Measurements from ENCODE around the gene LIPE. TPM values are rescaled to one million over a fixed set of nuclear protein-coding genes. Genes with fewer than 3 reads are reported as not detected.

Gene LIPE, protein sequence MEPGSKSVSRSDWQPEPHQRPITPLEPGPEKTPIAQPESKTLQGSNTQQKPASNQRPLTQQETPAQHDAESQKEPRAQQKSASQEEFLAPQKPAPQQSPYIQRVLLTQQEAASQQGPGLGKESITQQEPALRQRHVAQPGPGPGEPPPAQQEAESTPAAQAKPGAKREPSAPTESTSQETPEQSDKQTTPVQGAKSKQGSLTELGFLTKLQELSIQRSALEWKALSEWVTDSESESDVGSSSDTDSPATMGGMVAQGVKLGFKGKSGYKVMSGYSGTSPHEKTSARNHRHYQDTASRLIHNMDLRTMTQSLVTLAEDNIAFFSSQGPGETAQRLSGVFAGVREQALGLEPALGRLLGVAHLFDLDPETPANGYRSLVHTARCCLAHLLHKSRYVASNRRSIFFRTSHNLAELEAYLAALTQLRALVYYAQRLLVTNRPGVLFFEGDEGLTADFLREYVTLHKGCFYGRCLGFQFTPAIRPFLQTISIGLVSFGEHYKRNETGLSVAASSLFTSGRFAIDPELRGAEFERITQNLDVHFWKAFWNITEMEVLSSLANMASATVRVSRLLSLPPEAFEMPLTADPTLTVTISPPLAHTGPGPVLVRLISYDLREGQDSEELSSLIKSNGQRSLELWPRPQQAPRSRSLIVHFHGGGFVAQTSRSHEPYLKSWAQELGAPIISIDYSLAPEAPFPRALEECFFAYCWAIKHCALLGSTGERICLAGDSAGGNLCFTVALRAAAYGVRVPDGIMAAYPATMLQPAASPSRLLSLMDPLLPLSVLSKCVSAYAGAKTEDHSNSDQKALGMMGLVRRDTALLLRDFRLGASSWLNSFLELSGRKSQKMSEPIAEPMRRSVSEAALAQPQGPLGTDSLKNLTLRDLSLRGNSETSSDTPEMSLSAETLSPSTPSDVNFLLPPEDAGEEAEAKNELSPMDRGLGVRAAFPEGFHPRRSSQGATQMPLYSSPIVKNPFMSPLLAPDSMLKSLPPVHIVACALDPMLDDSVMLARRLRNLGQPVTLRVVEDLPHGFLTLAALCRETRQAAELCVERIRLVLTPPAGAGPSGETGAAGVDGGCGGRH
- total RNA-seq, result 10 to 100 TPM; 25.1 to 31.5 TPM

DNA sequence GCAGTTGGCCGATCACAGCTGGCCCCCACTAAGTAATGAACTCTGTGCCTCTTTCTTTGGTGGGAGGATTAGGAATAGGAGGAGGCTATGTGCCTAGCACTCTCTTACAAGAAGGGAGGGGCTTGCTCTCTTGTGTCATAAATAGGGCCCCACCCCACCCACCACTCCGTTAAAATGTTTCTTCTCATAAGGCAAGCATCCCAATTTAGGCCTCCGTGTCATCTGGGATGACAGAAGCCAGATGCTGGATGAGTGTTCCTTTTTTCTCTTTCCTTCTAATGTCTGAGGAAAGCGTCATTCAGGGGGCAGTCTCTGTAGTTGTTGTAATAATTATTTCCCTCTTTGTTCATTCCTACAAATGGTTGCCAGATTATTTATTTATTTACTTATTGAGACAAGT is at the start of gene LIPE:
Gene LIPE, minus strand, starts transcription at position 76 of the 400 bp plus-strand sequence. CDS start 239 bp downstream, outside the sequence.
- H3K36me3 Mint-ChIP-seq, result no peaks in the 10 kb centered on the region
- no peak within 1 kb of the TSS for H3K27ac Mint-ChIP-seq
- DNase-seq (ENCODE audit: low spot score) (no peak), ATAC-seq (no peak)
- no peak within 1 kb of the TSS for H3K4me3 Mint-ChIP-seq
- no peaks in the 10 kb centered on the region for H3K9me3 Mint-ChIP-seq
- H3K4me1 Mint-ChIP-seq (ENCODE audit: low read depth in 2 of 2), result peaks cover 14 to 20% of the 10 kb centered on the region in 2 donors
- no peaks in the 10 kb centered on the region for H3K27me3 Mint-ChIP-seq

DNA sequence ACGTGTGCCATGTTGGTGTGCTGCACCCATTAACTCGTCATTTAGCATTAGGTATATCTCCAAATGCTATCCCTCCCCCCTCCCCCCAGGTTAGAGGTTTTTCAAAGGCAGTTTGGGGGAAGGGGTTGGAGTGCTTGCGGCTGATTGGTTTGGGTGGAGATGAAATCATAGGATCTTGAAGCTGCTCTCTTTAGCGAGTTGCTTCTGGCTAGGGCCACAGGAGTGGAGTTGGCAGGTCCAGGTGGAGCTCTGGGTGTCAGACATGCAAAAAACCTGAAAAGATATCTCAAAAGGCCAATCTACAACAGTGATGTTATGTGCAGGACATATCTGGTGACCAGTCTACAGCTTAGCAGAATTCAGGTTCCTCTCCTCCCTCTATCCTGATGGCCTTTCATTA is 48.2 kb upstream of the LIPE start:
- H3K9me3 Mint-ChIP-seq, result no peaks in the 10 kb centered on the region
- H3K27me3 Mint-ChIP-seq, result peaks cover 0 to 7% of the 10 kb centered on the region in 2 donors
- ATAC-seq, result no peak
- no peak overlapping the region for H3K27ac Mint-ChIP-seq
- H3K4me1 Mint-ChIP-seq (ENCODE audit: low read depth in 2 of 2), result peaks cover 3 to 8% of the 10 kb centered on the region in 2 donors
- H3K36me3 Mint-ChIP-seq, result no peaks in the 10 kb centered on the region
- DNase-seq (ENCODE audit: low spot score), result no peak
- H3K4me3 Mint-ChIP-seq, result no peak overlapping the region

DNA sequence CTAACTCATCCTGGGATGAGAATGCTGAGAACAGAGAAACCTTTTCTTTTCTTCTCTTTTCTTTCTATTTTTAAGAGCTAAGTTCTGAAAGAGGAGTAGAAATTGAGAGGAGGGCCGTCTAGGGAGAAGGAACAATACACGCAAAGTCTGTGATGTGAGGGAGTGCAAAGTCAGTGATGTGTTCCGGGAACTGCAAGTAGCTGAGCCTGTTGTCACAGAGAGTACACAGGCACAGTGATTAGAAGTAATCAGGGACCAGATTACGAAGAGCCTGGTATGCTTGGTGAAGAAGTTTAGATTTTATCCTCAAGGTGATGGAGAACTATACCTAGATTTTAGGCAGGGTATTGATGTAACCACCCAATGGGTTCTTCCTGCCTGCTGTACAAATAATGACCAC is 47.6 kb upstream of the LIPE start:
- no peaks in the 10 kb centered on the region for H3K36me3 Mint-ChIP-seq
- DNase-seq (ENCODE audit: low spot score), result no peak
- H3K9me3 Mint-ChIP-seq, result no peaks in the 10 kb centered on the region
- ATAC-seq, result no peak
- H3K4me1 Mint-ChIP-seq (ENCODE audit: low read depth in 2 of 2), result peaks cover 5 to 9% of the 10 kb centered on the region in 2 donors
- peaks cover 0 to 7% of the 10 kb centered on the region in 2 donors for H3K27me3 Mint-ChIP-seq
- no peak overlapping the region for H3K4me3 Mint-ChIP-seq
- no peak overlapping the region for H3K27ac Mint-ChIP-seq

DNA sequence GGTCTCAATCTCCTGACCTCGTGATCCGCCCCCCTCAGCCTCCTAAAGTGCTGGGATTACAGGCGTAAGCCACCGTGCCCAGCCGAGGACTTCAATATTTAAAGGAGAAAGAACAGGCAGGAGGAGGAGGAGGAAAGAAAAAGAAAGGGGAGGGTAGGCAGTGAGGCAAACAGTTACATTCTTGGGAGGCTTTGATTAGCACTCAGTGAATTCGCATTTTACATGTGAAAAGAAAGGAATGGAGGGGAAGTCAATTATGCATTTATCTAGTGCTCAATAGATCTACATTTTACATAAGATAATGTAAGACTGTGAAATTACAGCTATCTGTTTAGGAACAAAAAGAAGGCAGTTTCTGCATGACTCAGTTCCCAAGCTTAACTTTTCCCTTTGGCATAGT is 46.5 kb upstream of the LIPE start:
- H3K36me3 Mint-ChIP-seq, result no peaks in the 10 kb centered on the region
- ATAC-seq (no peak), DNase-seq (ENCODE audit: low spot score) (no peak)
- H3K9me3 Mint-ChIP-seq, result no peaks in the 10 kb centered on the region
- H3K4me1 Mint-ChIP-seq (ENCODE audit: low read depth in 2 of 2), result peaks cover 5 to 8% of the 10 kb centered on the region in 2 donors
- no peak overlapping the region for H3K4me3 Mint-ChIP-seq
- no peak overlapping the region for H3K27ac Mint-ChIP-seq
- peaks cover 0 to 7% of the 10 kb centered on the region in 2 donors for H3K27me3 Mint-ChIP-seq

DNA sequence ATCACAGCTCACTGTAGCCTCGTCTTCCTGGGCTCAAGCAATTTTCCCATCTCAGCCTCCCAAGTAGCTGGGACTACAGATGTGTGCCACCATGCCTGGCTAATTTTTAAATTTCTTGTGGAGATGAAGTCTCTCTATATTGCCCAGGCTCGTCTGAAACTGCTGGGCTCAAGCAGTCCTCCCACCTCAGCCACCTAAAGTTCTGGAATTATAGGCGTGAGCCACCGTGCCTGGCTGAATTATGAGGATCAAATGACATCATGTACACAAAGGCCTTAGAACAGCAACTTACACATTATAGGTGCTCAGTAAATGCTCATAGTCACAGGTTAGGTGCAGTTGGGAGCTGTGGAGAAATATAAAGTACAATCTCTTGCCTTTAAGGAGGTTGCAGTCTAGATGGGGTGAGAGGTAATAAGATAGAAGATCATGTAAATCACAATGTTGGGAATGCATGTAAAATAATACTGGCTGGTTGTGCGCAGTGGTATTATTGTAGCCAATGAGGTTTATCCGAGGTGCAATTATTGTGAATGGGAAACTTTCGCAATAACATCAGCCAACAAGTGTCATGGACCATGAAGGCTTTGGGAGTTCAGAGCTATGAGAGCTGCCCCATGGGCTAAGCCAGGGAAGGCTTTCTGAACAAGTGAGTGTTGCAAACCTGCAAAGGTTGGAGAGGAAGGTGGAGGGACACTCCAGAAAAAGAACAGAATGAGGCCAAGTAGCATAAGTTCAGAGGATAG is 45.4 kb upstream of the LIPE start:
- Mint-ChIP-seq H3K4me1 (ENCODE audit: low read depth in 2 of 2) (peaks cover 10% of the 10 kb centered on the region in 2 donors), H3K36me3 (no peaks in the 10 kb centered on the region), H3K27ac (no peak overlapping the region), H3K4me3 (no peak overlapping the region), H3K9me3 (no peaks in the 10 kb centered on the region), H3K27me3 (peaks cover 0 to 7% of the 10 kb centered on the region in 2 donors)
- DNase-seq (ENCODE audit: low spot score) (no peak), ATAC-seq (no peak)

DNA sequence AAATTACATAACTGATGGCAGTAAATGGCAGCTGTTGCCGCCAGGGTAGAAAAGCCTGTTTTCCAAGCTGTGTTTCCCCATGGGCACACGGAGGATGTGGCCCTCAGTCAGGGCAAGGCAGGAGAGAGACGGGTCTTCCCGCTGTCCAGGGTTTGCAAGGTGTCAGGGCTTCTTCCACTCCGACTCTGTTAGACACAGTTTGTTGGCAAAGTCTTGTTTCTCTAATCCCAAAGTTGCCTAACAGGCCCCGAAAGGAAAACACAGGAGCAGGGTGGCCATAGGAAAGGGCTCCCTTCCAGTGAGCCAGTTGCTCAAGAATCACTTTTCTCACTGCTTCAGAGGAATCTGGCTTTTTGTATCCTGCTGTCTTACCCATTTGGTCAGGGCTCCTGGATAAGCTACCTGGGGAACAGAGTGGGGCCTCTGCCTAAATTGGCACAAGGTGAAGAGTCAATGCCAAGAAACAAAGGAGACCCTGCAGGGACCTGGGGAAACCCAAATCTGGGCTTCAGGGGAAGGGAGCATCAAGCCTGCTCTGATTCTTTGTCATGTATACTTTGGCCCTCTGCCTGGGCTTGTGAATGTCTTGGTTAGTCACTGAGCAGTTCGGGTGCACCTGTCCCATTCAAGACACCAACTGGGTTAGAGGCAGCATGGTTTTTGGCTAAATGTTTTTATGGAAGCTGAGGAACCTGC is 44.5 kb upstream of the LIPE start:
- ATAC-seq, result no peak
- Mint-ChIP-seq H3K36me3 (no peaks in the 10 kb centered on the region), H3K9me3 (no peaks in the 10 kb centered on the region), H3K27me3 (peaks cover 0 to 7% of the 10 kb centered on the region in 2 donors), H3K27ac (no peak overlapping the region), H3K4me3 (no peak overlapping the region), H3K4me1 (ENCODE audit: low read depth in 2 of 2) (peaks cover 16 to 17% of the 10 kb centered on the region in 2 donors)
- no peak for DNase-seq (ENCODE audit: low spot score)

DNA sequence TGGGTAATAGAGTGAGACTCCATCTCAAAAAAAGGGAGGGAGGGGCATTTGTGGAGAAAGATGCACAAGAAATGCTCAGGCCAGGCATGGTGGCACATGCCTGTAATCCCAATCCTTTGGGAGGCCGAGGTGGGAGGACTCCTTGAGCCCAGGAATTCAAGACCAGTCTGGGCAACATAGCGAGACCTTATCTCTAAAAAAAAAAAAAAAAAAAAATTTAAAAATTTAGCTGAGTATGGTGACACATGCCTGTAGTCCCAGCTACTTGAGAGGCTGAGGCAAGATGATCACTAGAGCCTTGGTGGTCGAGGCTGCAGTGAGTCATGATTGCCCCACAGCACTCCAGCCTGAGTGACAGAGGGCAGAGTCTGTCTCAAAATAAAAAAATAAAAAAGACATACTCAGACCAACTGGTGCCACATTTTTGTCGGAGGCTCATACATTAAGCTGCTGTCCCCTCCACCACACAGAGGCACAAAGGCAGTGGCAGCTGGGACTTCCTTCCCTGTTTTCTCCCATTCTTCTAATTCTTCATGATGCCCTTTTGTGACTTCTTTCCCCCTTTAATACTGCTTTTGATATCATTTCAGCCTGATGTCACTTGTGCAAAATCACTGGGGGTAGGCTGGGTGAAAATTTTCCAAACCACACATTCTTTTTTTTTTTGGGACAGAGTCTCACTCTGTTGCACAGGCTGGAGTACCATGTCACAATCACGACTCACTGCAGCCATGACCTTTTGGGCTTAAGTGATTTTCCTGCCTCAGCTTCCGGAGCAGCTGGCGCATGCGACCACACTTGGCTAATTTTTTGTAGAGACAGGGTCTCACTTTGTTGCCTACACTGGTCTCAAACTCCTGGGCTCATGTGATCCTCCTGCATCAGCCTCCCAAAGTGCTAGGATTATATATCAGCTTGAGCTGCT is 42.4 kb upstream of the LIPE start:
- Mint-ChIP-seq H3K27ac (peak overlapping the region in 1 of 2 donors; percentile 41), H3K4me3 (no peak overlapping the region), H3K4me1 (ENCODE audit: low read depth in 2 of 2) (peaks cover 16 to 22% of the 10 kb centered on the region in 2 donors), H3K27me3 (peaks cover 0 to 7% of the 10 kb centered on the region in 2 donors), H3K9me3 (no peaks in the 10 kb centered on the region), H3K36me3 (no peaks in the 10 kb centered on the region)
- DNase-seq (ENCODE audit: low spot score), result peak; percentile 59
- peak; percentile 82 to 86 for ATAC-seq

DNA sequence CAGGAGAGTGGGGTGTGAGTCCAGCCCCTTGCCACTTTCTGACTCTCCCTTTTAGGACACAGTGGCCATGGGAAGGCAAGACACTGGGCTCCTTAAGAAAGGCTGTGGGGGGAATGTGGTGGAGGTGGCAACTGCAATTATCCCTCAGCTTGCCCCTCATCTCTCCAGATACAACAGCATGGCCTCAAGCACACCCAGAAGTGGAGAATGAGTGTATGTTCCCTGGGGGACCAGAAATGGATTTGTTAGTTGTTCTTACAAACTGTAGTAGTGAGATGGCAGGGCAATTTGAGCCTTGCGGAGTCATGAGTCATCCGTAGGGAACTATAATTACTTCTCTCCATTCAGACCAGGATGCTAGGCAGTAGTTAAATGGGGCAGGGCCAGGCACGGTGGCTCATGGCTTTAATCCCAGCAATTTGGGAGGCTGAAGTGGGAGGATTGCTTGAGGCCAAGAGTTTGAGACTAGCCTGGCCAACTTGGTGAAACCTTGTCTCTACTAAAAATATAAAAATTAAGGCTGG is 41.1 kb upstream of the LIPE start:
- DNase-seq (ENCODE audit: low spot score), result peak; percentile 0
- H3K27ac Mint-ChIP-seq, result no peak overlapping the region
- peaks cover 0 to 5% of the 10 kb centered on the region in 2 donors for H3K27me3 Mint-ChIP-seq
- no peak overlapping the region for H3K4me3 Mint-ChIP-seq
- no peaks in the 10 kb centered on the region for H3K9me3 Mint-ChIP-seq
- H3K4me1 Mint-ChIP-seq (ENCODE audit: low read depth in 2 of 2), result peaks cover 16 to 22% of the 10 kb centered on the region in 2 donors
- no peaks in the 10 kb centered on the region for H3K36me3 Mint-ChIP-seq
- ATAC-seq, result no peak

DNA sequence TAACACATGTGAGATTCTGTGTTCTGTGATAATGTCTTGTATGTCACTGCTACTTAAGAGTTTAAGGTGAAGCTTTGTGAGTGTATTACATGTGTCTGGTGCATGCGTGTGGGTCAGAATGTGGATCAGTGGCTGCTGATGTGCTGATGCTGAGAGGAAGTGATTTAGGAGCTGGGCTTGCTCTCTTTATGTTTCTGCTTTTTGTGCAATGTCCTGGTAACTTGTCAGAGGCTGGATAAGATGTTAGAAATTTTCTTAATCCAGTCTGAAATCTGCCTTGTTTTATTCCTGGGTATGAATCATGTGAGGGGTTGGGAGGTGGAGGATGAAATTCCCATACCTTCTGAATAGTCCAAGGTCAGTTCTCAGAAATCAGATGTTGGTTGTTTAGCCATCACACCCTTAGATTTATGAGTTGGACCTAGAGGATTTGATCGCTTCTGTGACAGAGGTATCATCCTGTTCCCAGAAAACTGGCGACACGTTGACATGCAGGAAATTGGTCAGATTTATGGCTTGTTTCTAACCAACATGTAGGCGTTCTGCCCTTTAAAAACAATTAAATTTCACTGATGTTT is 40.1 kb upstream of the LIPE start:
- H3K4me1 Mint-ChIP-seq (ENCODE audit: low read depth in 2 of 2), result peaks cover 16 to 22% of the 10 kb centered on the region in 2 donors
- H3K9me3 Mint-ChIP-seq, result no peaks in the 10 kb centered on the region
- H3K27me3 Mint-ChIP-seq, result no peaks in the 10 kb centered on the region
- no peaks in the 10 kb centered on the region for H3K36me3 Mint-ChIP-seq
- H3K4me3 Mint-ChIP-seq, result peak overlapping the region; percentile 28
- DNase-seq (ENCODE audit: low spot score), result peak; percentile 45
- H3K27ac Mint-ChIP-seq, result peak overlapping the region; percentile 12 to 21
- no peak for ATAC-seq

DNA sequence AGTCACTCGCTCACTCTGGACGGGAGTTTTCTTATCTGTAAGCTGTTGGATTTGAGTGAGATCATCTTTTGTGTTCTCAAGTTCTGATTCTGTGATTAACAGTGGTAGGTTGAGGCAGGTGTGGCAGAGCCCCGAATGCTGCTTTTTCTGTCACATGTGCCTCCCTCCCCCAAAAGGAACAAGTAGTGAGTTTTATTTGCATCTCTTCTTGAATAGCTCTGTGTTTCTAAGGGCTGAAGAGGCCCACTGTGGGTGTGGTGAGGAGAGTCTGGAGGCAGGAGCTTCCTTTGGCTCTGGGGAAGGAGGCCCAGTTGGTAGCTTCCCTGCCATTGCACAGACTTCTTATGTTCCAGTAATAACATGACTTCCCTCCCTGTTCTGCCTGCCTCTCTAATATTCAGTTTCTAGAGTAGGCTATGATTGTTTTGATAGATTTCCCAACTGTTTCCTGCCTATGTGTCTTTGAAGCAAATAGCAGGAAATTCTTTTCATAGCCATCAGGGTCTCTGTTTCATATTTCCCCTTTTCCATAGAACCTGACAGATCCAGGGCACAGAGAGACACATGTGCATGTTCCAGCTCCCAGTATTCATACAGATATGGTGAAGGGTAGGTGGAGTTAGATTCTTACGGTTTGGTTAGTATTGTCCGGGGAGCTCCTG is 39.5 kb upstream of the LIPE start:
- ATAC-seq (no peak), DNase-seq (ENCODE audit: low spot score) (peak; percentile 20)
- H3K27ac Mint-ChIP-seq, result peak overlapping the region; percentile 12 to 21
- peak overlapping the region; percentile 28 for H3K4me3 Mint-ChIP-seq
- peaks cover 16 to 22% of the 10 kb centered on the region in 2 donors for H3K4me1 Mint-ChIP-seq (ENCODE audit: low read depth in 2 of 2)
- no peaks in the 10 kb centered on the region for H3K27me3 Mint-ChIP-seq
- H3K9me3 Mint-ChIP-seq, result no peaks in the 10 kb centered on the region
- H3K36me3 Mint-ChIP-seq, result no peaks in the 10 kb centered on the region

DNA sequence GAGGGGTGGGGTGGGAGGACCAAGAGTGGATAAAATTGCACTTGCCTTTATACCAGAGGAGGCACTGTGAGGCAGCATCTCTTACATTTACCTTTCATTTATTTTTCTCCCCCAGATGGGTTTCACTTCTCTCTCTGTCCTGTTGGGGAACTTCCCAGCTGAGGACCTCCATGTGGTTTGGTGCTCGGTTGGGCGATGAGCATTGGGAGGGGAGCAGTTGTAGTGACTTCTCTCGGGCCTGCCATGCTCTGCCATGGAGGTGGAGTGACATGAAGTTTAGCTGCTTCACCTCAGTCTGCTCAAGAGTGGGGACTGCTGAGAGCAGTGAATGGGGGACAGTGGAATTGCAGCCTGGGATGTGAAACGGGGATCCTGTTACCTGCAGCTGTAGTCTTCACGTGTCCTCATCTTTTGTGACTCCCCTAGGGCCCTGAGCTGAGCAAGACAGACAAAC is 38.7 kb upstream of the LIPE start:
- Mint-ChIP-seq H3K27ac (no peak overlapping the region), H3K4me3 (no peak overlapping the region), H3K27me3 (no peaks in the 10 kb centered on the region), H3K4me1 (ENCODE audit: low read depth in 2 of 2) (peaks cover 16 to 22% of the 10 kb centered on the region in 2 donors), H3K9me3 (no peaks in the 10 kb centered on the region), H3K36me3 (no peaks in the 10 kb centered on the region)
- peak; percentile 25 for DNase-seq (ENCODE audit: low spot score)
- ATAC-seq, result no peak
